Neuronal stem cell (in vitro differentiated cells): ENCODE results near the gene CRYAA.

Experiments
- DNase-seq: peaks from one replicate; pipeline ENCODE4 v3.0.0-alpha.2; 2013; ENCODE audit warnings: low spot score
- H2AFZ ChIP-seq: one replicate; pipeline ENCODE4 v1.6.1; 2013; ENCODE audit warnings: mild to moderate bottlenecking, low read length, inconsistent platforms
- H2AK5ac ChIP-seq: 2 replicates; pipeline ENCODE4 v1.6.1; 2013; ENCODE audit warnings: low read depth, mild to moderate bottlenecking, inconsistent platforms, low read length, moderate library complexity, mixed read lengths
- H2BK120ac ChIP-seq: 2 replicates; pipeline ENCODE4 v1.6.1; 2013; ENCODE audit warnings: low read depth, mild to moderate bottlenecking, inconsistent platforms, low read length, moderate library complexity, mixed read lengths
- H2BK12ac ChIP-seq: one replicate; pipeline ENCODE4 v1.6.1; 2013; ENCODE audit warnings: low read length, inconsistent platforms
- H2BK15ac ChIP-seq: 2 replicates; pipeline ENCODE4 v1.6.1; 2013; ENCODE audit warnings: mild to moderate bottlenecking, low read length, inconsistent platforms, mixed read lengths
- H2BK5ac ChIP-seq: one replicate; pipeline ENCODE4 v1.6.1; 2013; ENCODE audit warnings: inconsistent platforms, mild to moderate bottlenecking, low read length, moderate library complexity
- H3K14ac ChIP-seq: one replicate; pipeline ENCODE4 v1.6.1; 2013; ENCODE audit warnings: low read length, inconsistent platforms
- H3K18ac ChIP-seq: 2 replicates; pipeline ENCODE4 v1.6.1; 2013; ENCODE audit warnings: low read length, inconsistent platforms
- H3K23ac ChIP-seq: 2 replicates; pipeline ENCODE4 v1.6.1; 2013; ENCODE audit warnings: low read depth, mild to moderate bottlenecking, mixed read lengths, low read length, inconsistent platforms; ENCODE audit not compliant: poor library complexity
- H3K27ac ChIP-seq: replicated peaks from 3 replicates; pipeline ENCODE4 v1.5.1; 2013; ENCODE audit warnings: low read length, inconsistent platforms
- H3K27me3 ChIP-seq, 3 experiments: 2 replicates each; pipeline ENCODE4 v1.6.1; 2013; ENCODE audit warnings: low read length in 3 of 3, mild to moderate bottlenecking in 2 of 3, inconsistent platforms in 1 of 3, low read depth in 1 of 3, mixed read lengths in 1 of 3, moderate library complexity in 1 of 3; ENCODE audit not compliant: control insufficient read depth in 3 of 3, insufficient read depth in 3 of 3
- H3K36me3 ChIP-seq, 2 donors: replicated peaks in 1 of 2; 2 replicates each; pipeline ENCODE4 v1.6.1; 2013; ENCODE audit warnings: low read length in 2 of 2; ENCODE audit not compliant: control insufficient read depth in 2 of 2, insufficient read depth in 2 of 2
- H3K4ac ChIP-seq: 2 replicates; pipeline ENCODE4 v1.6.1; 2013; ENCODE audit warnings: inconsistent platforms, mild to moderate bottlenecking, low read length, moderate library complexity
- H3K4me1 ChIP-seq, 2 donors: 1 replicate in 1 of 2; 2 replicates in 1 of 2; pipeline ENCODE4 v1.6.1; 2013; ENCODE audit warnings: low read length in 2 of 2, low read depth in 1 of 2; ENCODE audit not compliant: control insufficient read depth in 2 of 2, insufficient read depth in 1 of 2
- H3K4me2 ChIP-seq: one replicate; pipeline ENCODE4 v1.6.1; 2013; ENCODE audit warnings: mild to moderate bottlenecking, low read length, inconsistent platforms; ENCODE audit not compliant: insufficient read depth, poor library complexity, severe bottlenecking
- H3K4me3 ChIP-seq, 2 donors: 2 replicates each; pipeline ENCODE4 v1.5.1; 2013; ENCODE audit warnings: low read length in 2 of 2, mild to moderate bottlenecking in 2 of 2, inconsistent platforms in 1 of 2, moderate library complexity in 1 of 2
- H3K79me1 ChIP-seq: one replicate; pipeline ENCODE4 v1.6.1; 2013; ENCODE audit warnings: low read depth, mild to moderate bottlenecking, inconsistent platforms, low read length, moderate library complexity
- H3K9ac ChIP-seq: one replicate; pipeline ENCODE4 v1.6.1; 2013; ENCODE audit warnings: mild to moderate bottlenecking, low read depth, low read length, inconsistent platforms; ENCODE audit not compliant: poor library complexity
- H3K9me3 ChIP-seq, 2 donors: replicated peaks in 1 of 2; 2 replicates each; pipeline versions ENCODE3 to v1.6.1; 2013; ENCODE audit warnings: low read length in 2 of 2, mild to moderate bottlenecking in 2 of 2, inconsistent platforms in 1 of 2, low read depth in 1 of 2, mixed read lengths in 1 of 2, moderate library complexity in 1 of 2; ENCODE audit not compliant: control insufficient read depth in 2 of 2, insufficient read depth in 1 of 2
- H4K8ac ChIP-seq: one replicate; pipeline ENCODE4 v1.6.1; 2013; ENCODE audit warnings: low read depth, mild to moderate bottlenecking, inconsistent platforms, low read length, moderate library complexity
- H4K91ac ChIP-seq: one replicate; pipeline ENCODE4 v1.6.1; 2013; ENCODE audit warnings: low read length, low read depth, mild to moderate bottlenecking, inconsistent platforms; ENCODE audit not compliant: poor library complexity
- WGBS, 2 donors: extraction: QIAGEN DNeasy Blood & Tissue Kit; methylation state at CpG; one replicate each; pipeline ENCODE4 v1.1.7; 2013; ENCODE audit warnings: missing lambda C conversion rate in 2 of 2, mixed read lengths in 1 of 2; ENCODE audit not compliant: insufficient read length in 2 of 2, insufficient replicate concordance in 1 of 2; ENCODE audit errors: extremely low coverage in 2 of 2; 5-methylcytosine and 5-hydroxymethylcytosine counted together

Gene CRYAA

GRCh38 chr21:43194303-43195120, 25.7 kb downstream of the CRYAA start:
- Histone ChIP-seq H3K27ac (no peak overlapping the region), H2AFZ (peak overlapping the region; percentile 37)

DNA sequence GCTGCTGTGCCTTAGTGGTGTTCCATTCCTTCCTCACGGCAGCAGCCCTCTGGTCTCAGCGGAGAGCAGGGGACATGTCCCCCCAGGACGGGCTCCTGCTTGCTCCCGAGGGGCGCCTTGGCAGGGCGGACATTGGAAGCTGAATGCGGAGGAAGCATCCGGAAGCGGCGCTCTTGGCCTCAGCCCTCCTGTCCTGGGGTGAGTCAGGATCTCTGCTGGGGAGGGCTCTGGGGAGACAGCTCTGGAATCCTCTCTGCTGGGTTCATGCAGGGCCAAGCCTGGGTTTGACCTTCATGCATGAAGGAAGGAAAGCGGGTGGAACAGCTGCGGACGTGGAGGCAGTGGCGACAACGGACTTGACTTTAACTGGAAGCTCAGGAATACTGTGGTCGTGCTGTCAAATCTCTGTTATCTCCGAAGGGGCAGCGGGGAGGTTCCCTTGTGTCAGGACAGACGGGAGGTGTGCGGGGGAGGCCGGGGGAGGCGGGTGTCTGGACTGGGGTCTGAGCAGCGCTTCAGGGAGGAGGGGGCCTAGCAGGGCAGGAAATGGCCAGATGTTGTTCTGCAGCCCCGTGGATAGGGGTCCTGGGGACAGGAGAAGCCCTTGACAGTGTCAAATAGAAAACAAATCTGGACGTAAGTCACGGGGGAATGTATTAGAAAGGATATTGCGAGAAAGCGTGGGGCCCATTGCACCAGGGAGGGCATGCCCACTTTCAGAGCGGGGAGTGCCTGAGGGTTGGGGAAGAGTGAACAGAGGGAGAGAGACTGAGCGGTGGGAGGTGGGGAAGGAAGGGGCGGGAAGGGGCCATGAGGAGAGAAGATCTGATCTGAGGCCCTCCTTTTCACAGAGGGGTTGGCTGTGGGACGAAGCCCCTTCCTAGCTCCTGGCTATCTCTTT, 26.6 kb downstream of the CRYAA start:
- no peak for DNase-seq
- Histone ChIP-seq H3K36me3 (no peaks in the 10 kb centered on the region), H3K27me3 (no peaks in the 10 kb centered on the region), H3K14ac (peak overlapping the region; percentile 63), H4K91ac (no peak overlapping the region), H3K79me1 (no peaks in the 10 kb centered on the region), H2BK5ac (peak overlapping the region; percentile 75), H3K4me3 (no peak overlapping the region), H3K23ac (peak overlapping the region; percentile 55), H2AK5ac (peak overlapping the region; percentile 3), H4K8ac (peak overlapping the region; percentile 43), H3K4me1 (peaks cover 7 to 23% of the 10 kb centered on the region in 2 donors), H3K4me2 (no peak overlapping the region), H3K9me3 (peaks cover 1 to 4% of the 10 kb centered on the region in 2 donors), H3K27ac (no peak overlapping the region), H3K9ac (no peak overlapping the region), H2BK12ac (peak overlapping the region; percentile 16), H3K4ac (no peak overlapping the region), H2BK120ac (no peak overlapping the region), H2AFZ (no peak overlapping the region), H3K18ac (peak overlapping the region; percentile 59), H2BK15ac (peak overlapping the region; percentile 9)
- no CpG with 5 or more reads among the region's 32 CpGs for WGBS, 2 donors

More at GRCh38 chr21:43194303-43195120, 25.7 kb downstream of the CRYAA start:
- peak overlapping the region; percentile 3 for H2AK5ac ChIP-seq
- H4K8ac ChIP-seq, result no peak overlapping the region
- H3K27me3 ChIP-seq, result no peaks in the 10 kb centered on the region
- no peaks in the 10 kb centered on the region for H3K79me1 ChIP-seq
- H3K18ac ChIP-seq, result peak overlapping the region; percentile 77
- H3K9me3 ChIP-seq, result peaks cover 1 to 4% of the 10 kb centered on the region in 2 donors
- peaks cover 7 to 23% of the 10 kb centered on the region in 2 donors for H3K4me1 ChIP-seq
- WGBS, 2 donors, result no CpG with 5 or more reads among the region's 23 CpGs
- H3K4me2 ChIP-seq, result no peak overlapping the region
- H3K9ac ChIP-seq, result peak overlapping the region; percentile 63
- DNase-seq, result no peak
- H3K4me3 ChIP-seq, result no peak overlapping the region
- no peak overlapping the region for H2BK120ac ChIP-seq
- H2BK12ac ChIP-seq, result peak overlapping the region; percentile 16
- H2BK15ac ChIP-seq, result peak overlapping the region; percentile 84
- H3K4ac ChIP-seq, result no peak overlapping the region
- peak overlapping the region; percentile 55 for H3K23ac ChIP-seq
- peak overlapping the region; percentile 63 for H3K14ac ChIP-seq
- no peak overlapping the region for H4K91ac ChIP-seq
- no peaks in the 10 kb centered on the region for H3K36me3 ChIP-seq
- H2BK5ac ChIP-seq, result no peak overlapping the region

GRCh38 chr21:43196826-43197225, 28.0 kb downstream of the CRYAA start:
- H4K91ac ChIP-seq, result no peak overlapping the region
- no peaks in the 10 kb centered on the region for H3K36me3 ChIP-seq
- H3K23ac ChIP-seq, result no peak overlapping the region
- no peak overlapping the region for H4K8ac ChIP-seq
- no peak overlapping the region for H3K9ac ChIP-seq
- no peak overlapping the region for H3K4ac ChIP-seq
- H3K79me1 ChIP-seq, result no peaks in the 10 kb centered on the region
- no peak overlapping the region for H2BK15ac ChIP-seq
- no peak overlapping the region for H3K14ac ChIP-seq
- H3K27ac ChIP-seq, result no peak overlapping the region
- no peak overlapping the region for H3K4me3 ChIP-seq
- no peak overlapping the region for H2BK120ac ChIP-seq
- no CpG with 5 or more reads among the region's 6 CpGs for WGBS, 2 donors
- no peak for DNase-seq
- H3K27me3 ChIP-seq, result no peaks in the 10 kb centered on the region
- H2BK5ac ChIP-seq, result no peak overlapping the region
- no peak overlapping the region for H3K18ac ChIP-seq
- peaks cover 7 to 23% of the 10 kb centered on the region in 2 donors for H3K4me1 ChIP-seq
- H3K4me2 ChIP-seq, result no peak overlapping the region
- H2BK12ac ChIP-seq, result no peak overlapping the region
- no peak overlapping the region for H2AFZ ChIP-seq
- H3K9me3 ChIP-seq, result peaks cover 5 to 8% of the 10 kb centered on the region in 2 donors
- H2AK5ac ChIP-seq, result no peak overlapping the region

GRCh38 chr21:43198376-43198775, 29.6 kb downstream of the CRYAA start:
- Histone ChIP-seq H2AK5ac (no peak overlapping the region), H3K4me1 (peaks cover 7 to 23% of the 10 kb centered on the region in 2 donors), H2BK12ac (no peak overlapping the region), H2AFZ (no peak overlapping the region), H4K91ac (no peak overlapping the region), H4K8ac (no peak overlapping the region), H3K14ac (no peak overlapping the region), H3K4me3 (no peak overlapping the region), H3K27me3 (no peaks in the 10 kb centered on the region), H2BK120ac (no peak overlapping the region), H3K27ac (no peak overlapping the region), H3K9ac (no peak overlapping the region), H2BK5ac (no peak overlapping the region), H2BK15ac (no peak overlapping the region), H3K79me1 (no peaks in the 10 kb centered on the region), H3K4ac (no peak overlapping the region), H3K9me3 (peaks cover 7 to 8% of the 10 kb centered on the region in 2 donors), H3K36me3 (no peaks in the 10 kb centered on the region), H3K4me2 (no peak overlapping the region), H3K18ac (no peak overlapping the region), H3K23ac (no peak overlapping the region)
- no CpG with 5 or more reads among the region's 2 CpGs for WGBS, 2 donors
- DNase-seq, result no peak
